ENCODE results near the gene UTP18. TPM values are rescaled to one million over a fixed set of nuclear protein-coding genes. Genes with fewer than 3 reads are reported as not detected.
A peak's percentile ranks its signal among the peaks of the same experiment; 100 is the strongest.

The UTP18 gene
- total and polyA plus RNA-seq, 2 of the 8 experiments (the other 6 are each of a cell fraction or from before 2014, with no cell fraction given), result 17.9 to 85.7 TPM

DNA sequence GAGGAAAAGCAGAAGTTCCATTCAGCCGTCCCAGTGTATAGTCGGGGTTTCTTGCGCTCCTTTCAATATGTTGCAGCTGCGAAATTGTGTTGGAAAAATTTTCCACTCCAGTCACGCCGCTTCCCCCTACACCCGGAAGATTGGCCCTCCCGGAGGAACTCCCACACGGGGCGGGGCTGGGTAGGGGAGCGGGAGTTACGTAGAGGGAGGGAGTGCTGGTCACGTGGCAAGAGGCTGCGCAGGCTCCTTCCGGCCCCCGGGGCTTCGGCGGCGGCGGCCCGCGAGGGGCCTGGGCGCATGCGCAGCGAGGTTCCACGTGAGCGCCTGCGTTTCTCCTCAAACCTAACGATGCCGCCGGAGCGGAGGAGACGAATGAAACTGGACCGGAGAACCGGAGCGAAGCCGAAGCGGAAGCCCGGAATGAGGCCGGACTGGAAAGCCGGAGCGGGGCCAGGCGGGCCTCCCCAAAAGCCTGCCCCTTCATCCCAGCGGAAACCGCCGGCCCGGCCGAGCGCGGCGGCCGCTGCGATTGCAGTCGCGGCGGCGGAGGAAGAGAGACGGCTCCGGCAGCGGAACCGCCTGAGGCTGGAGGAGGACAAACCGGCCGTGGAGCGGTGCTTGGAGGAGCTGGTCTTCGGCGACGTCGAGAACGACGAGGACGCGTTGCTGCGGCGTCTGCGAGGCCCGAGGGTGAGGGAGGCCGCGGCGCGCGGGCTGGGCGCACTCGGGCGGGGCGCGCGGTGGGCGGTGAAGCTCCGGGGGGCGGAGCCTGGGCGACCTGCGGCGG, at the start of gene UTP18 (continued):
- TF ChIP-seq EP300 (IDR thresholded peaks at IDR 0.05; ENCODE audit: borderline replicate concordance in 1 of 2, low read depth in 2 of 2, low read length in 2 of 2) (peak in 1 of 2 experiments; percentile 98; a peak in 2 of 3 replicates), RXRA (IDR thresholded peaks at IDR 0.05; ENCODE audit: insufficient read depth, low read depth, low read length) (no peak), BRCA1 (IDR thresholded peaks at IDR 0.05; ENCODE audit: low read depth, low read length) (peak; percentile 24; the same call in 1 of the 2 replicates), HDAC2 (IDR thresholded peaks at IDR 0.05; ENCODE audit: borderline replicate concordance in 1 of 2, low read depth in 2 of 2, low read length in 2 of 2) (0 out of 4 replicates have a peak, but pooled peaks of 1 of the 2 experiments have one; percentile 76), YY1 (IDR thresholded peaks at IDR 0.05; ENCODE audit: low read depth, low read length) (no peak), CTCF (IDR thresholded peaks at IDR 0.05; ENCODE audit: control extremely low read depth in 1 of 3, insufficient read depth in 1 of 3, low read depth in 1 of 3, low read length in 3 of 3) (no peak), EGR1 (IDR thresholded peaks at IDR 0.05; ENCODE audit: borderline replicate concordance, low read depth, low read length) (peak; percentile 68; the same call in 1 of the 2 replicates), GTF2F1 (IDR thresholded peaks at IDR 0.05; ENCODE audit: borderline replicate concordance, low read depth, low read length) (0 out of 2 replicates have a peak, but pooled peaks have one; percentile 59), PHF8 (conservative IDR thresholded peaks at IDR 0.05; ENCODE audit: low read depth, low read length) (peak; percentile 94), ZNF274 (IDR thresholded peaks at IDR 0.05; ENCODE audit: borderline replicate concordance, extremely low read depth, low read length) (no peak), TAF7 (optimal IDR thresholded peaks at IDR 0.05; ENCODE audit: borderline replicate concordance, low read depth, low read length) (peak; percentile 45), MAFK (IDR thresholded peaks at IDR 0.05; ENCODE audit: low read depth, low read length) (no peak), TAF1 (IDR thresholded peaks at IDR 0.05; ENCODE audit: low read depth, low read length) (peak; percentile 79), KDM5A (IDR thresholded peaks at IDR 0.05; ENCODE audit: low read length) (no peak), SP1 (IDR thresholded peaks at IDR 0.05; ENCODE audit: low read depth, low read length) (peak; percentile 86), RFX5 (IDR thresholded peaks at IDR 0.05; ENCODE audit: borderline replicate concordance, low read depth, low read length) (no peak), USF2 (IDR thresholded peaks at IDR 0.05; ENCODE audit: low read length) (peak; percentile 93), CHD1 (IDR thresholded peaks at IDR 0.05; ENCODE audit: low read depth, low read length) (peak; percentile 96), RNF2 (IDR thresholded peaks at IDR 0.05; ENCODE audit: borderline replicate concordance, low read depth, low read length, missing control alignments, poor library complexity, severe bottlenecking) (no peak)
